ENCODE results near the gene CTF1.
"Not testable (repeated sequence)": the region's sequence is repeated elsewhere in the genome, so short reads cannot be mapped to it uniquely, and the experiment has no call there.

The CTF1 gene

GRCh38 chr16:30930160-30930571 lies 33.8 kb downstream of the CTF1 start:
- no peaks in the 10 kb centered on the region for H3K27me3 ChIP-seq (ENCODE audit: control insufficient read depth in 1 of 2, insufficient read depth in 2 of 2, low read length in 2 of 2)
- H3K4me1 ChIP-seq (ENCODE audit: control insufficient read depth in 1 of 2, insufficient read depth in 2 of 2, low read length in 2 of 2): peaks cover under 1 to 5% of the 10 kb centered on the region in 2 donors
- peaks cover 9 to 37% of the 10 kb centered on the region in 2 donors for H3K36me3 ChIP-seq (ENCODE audit: control insufficient read depth in 1 of 2, insufficient read depth in 2 of 2, low read length in 2 of 2)
- H3K9ac ChIP-seq (ENCODE audit: low read depth in 1 of 2, low read length in 2 of 2): no peak overlapping the region
- no peaks in the 10 kb centered on the region for H3K9me3 ChIP-seq (ENCODE audit: control insufficient read depth in 1 of 2, low read length in 2 of 2)
- H3K27ac ChIP-seq (ENCODE audit: low read depth, low read length): no peak overlapping the region
- no peak overlapping the region for H3K4me3 ChIP-seq (ENCODE audit: low read depth in 1 of 2, low read length in 2 of 2)

- Histone ChIP-seq H3K27ac (ENCODE audit: low read depth, low read length) (no peak overlapping the region), H3K9ac (ENCODE audit: low read depth in 1 of 2, low read length in 2 of 2) (no peak overlapping the region), H3K9me3 (ENCODE audit: control insufficient read depth in 1 of 2, low read length in 2 of 2) (no peaks in the 10 kb centered on the region), H3K27me3 (ENCODE audit: control insufficient read depth in 1 of 2, insufficient read depth in 2 of 2, low read length in 2 of 2) (no peaks in the 10 kb centered on the region), H3K4me1 (ENCODE audit: control insufficient read depth in 1 of 2, insufficient read depth in 2 of 2, low read length in 2 of 2) (peaks cover 0 to 9% of the 10 kb centered on the region in 2 donors), H3K4me3 (ENCODE audit: low read depth in 1 of 2, low read length in 2 of 2) (no peak overlapping the region), H3K36me3 (ENCODE audit: control insufficient read depth in 1 of 2, insufficient read depth in 2 of 2, low read length in 2 of 2) (peaks cover 9 to 47% of the 10 kb centered on the region in 2 donors)
These were observed 34.7 kb downstream of the CTF1 start for GRCh38 chr16:30931068-30931650.

GRCh38 chr16:30934827-30935557 lies 38.6 kb downstream of the CTF1 start:
- Histone ChIP-seq H3K9me3 (ENCODE audit: control insufficient read depth in 1 of 2, low read length in 2 of 2) (no peaks in the 10 kb centered on the region), H3K27ac (ENCODE audit: low read depth, low read length) (no peak overlapping the region), H3K4me3 (ENCODE audit: low read depth in 1 of 2, low read length in 2 of 2) (no peak overlapping the region), H3K36me3 (ENCODE audit: control insufficient read depth in 1 of 2, insufficient read depth in 2 of 2, low read length in 2 of 2) (peaks cover 8 to 43% of the 10 kb centered on the region in 2 donors), H3K27me3 (ENCODE audit: control insufficient read depth in 1 of 2, insufficient read depth in 2 of 2, low read length in 2 of 2) (no peaks in the 10 kb centered on the region), H3K9ac (ENCODE audit: low read depth in 1 of 2, low read length in 2 of 2) (no peak overlapping the region), H3K4me1 (ENCODE audit: control insufficient read depth in 1 of 2, insufficient read depth in 2 of 2, low read length in 2 of 2) (peaks cover 0 to 9% of the 10 kb centered on the region in 2 donors)

GRCh38 chr16:30937692-30938091 lies 41.3 kb downstream of the CTF1 start:
- no peak overlapping the region for H3K9ac ChIP-seq (ENCODE audit: low read depth in 1 of 2, low read length in 2 of 2)
- no peak overlapping the region for H3K27ac ChIP-seq (ENCODE audit: low read depth, low read length)

GRCh38 chr16:30939571-30939970 lies 43.2 kb downstream of the CTF1 start:
- peaks cover 5 to 30% of the 10 kb centered on the region in 2 donors for H3K36me3 ChIP-seq (ENCODE audit: control insufficient read depth in 1 of 2, insufficient read depth in 2 of 2, low read length in 2 of 2)
- peaks cover 11 to 25% of the 10 kb centered on the region in 2 donors for H3K4me1 ChIP-seq (ENCODE audit: control insufficient read depth in 1 of 2, insufficient read depth in 2 of 2, low read length in 2 of 2)

More at GRCh38 chr16:30937692-30938091, 41.3 kb downstream of the CTF1 start:
- H3K9me3 ChIP-seq (ENCODE audit: control insufficient read depth in 1 of 2, low read length in 2 of 2): no peaks in the 10 kb centered on the region
- peaks cover 8 to 21% of the 10 kb centered on the region in 2 donors for H3K4me1 ChIP-seq (ENCODE audit: control insufficient read depth in 1 of 2, insufficient read depth in 2 of 2, low read length in 2 of 2)
- H3K4me3 ChIP-seq (ENCODE audit: low read depth in 1 of 2, low read length in 2 of 2): no peak overlapping the region
- no peaks in the 10 kb centered on the region for H3K27me3 ChIP-seq (ENCODE audit: control insufficient read depth in 1 of 2, insufficient read depth in 2 of 2, low read length in 2 of 2)
- H3K36me3 ChIP-seq (ENCODE audit: control insufficient read depth in 1 of 2, insufficient read depth in 2 of 2, low read length in 2 of 2): peaks cover 3 to 21% of the 10 kb centered on the region in 2 donors

GRCh38 chr16:30941600-30942425 lies 45.4 kb downstream of the CTF1 start:
- no peaks in the 10 kb centered on the region for H3K9me3 ChIP-seq (ENCODE audit: control insufficient read depth in 1 of 2, low read length in 2 of 2)
- peak overlapping the region in 1 of 2 donors; percentile 66 for H3K9ac ChIP-seq (ENCODE audit: low read depth in 1 of 2, low read length in 2 of 2)
- peaks cover 5 to 22% of the 10 kb centered on the region in 2 donors for H3K36me3 ChIP-seq (ENCODE audit: control insufficient read depth in 1 of 2, insufficient read depth in 2 of 2, low read length in 2 of 2)
- H3K27ac ChIP-seq (ENCODE audit: low read depth, low read length): no peak overlapping the region
- peak overlapping the region; percentile 32 to 44 for H3K4me3 ChIP-seq (ENCODE audit: low read depth in 1 of 2, low read length in 2 of 2)
- no peaks in the 10 kb centered on the region for H3K27me3 ChIP-seq (ENCODE audit: control insufficient read depth in 1 of 2, insufficient read depth in 2 of 2, low read length in 2 of 2)
- H3K4me1 ChIP-seq (ENCODE audit: control insufficient read depth in 1 of 2, insufficient read depth in 2 of 2, low read length in 2 of 2): peaks cover 11 to 16% of the 10 kb centered on the region in 2 donors

More at GRCh38 chr16:30939571-30939970, 43.2 kb downstream of the CTF1 start:
- not testable (repeated sequence) for H3K9me3 ChIP-seq (ENCODE audit: control insufficient read depth in 1 of 2, low read length in 2 of 2); H3K9ac ChIP-seq (ENCODE audit: low read depth in 1 of 2, low read length in 2 of 2); H3K27me3 ChIP-seq (ENCODE audit: control insufficient read depth in 1 of 2, insufficient read depth in 2 of 2, low read length in 2 of 2); H3K27ac ChIP-seq (ENCODE audit: low read depth, low read length); H3K4me3 ChIP-seq (ENCODE audit: low read depth in 1 of 2, low read length in 2 of 2)

GRCh38 chr16:30942426-30942806 lies 46.0 kb downstream of the CTF1 start:
- Histone ChIP-seq H3K27ac (ENCODE audit: low read depth, low read length) (no peak overlapping the region), H3K36me3 (ENCODE audit: control insufficient read depth in 1 of 2, insufficient read depth in 2 of 2, low read length in 2 of 2) (peaks cover 4 to 21% of the 10 kb centered on the region in 2 donors), H3K9ac (ENCODE audit: low read depth in 1 of 2, low read length in 2 of 2) (peak overlapping the region in 1 of 2 donors; percentile 28), H3K9me3 (ENCODE audit: control insufficient read depth in 1 of 2, low read length in 2 of 2) (no peaks in the 10 kb centered on the region), H3K27me3 (ENCODE audit: control insufficient read depth in 1 of 2, insufficient read depth in 2 of 2, low read length in 2 of 2) (no peaks in the 10 kb centered on the region), H3K4me3 (ENCODE audit: low read depth in 1 of 2, low read length in 2 of 2) (peak overlapping the region; percentile 32 to 44), H3K4me1 (ENCODE audit: control insufficient read depth in 1 of 2, insufficient read depth in 2 of 2, low read length in 2 of 2) (peaks cover 11 to 16% of the 10 kb centered on the region in 2 donors)

GRCh38 chr16:30944352-30944751 lies 47.9 kb downstream of the CTF1 start:
- Histone ChIP-seq H3K36me3 (ENCODE audit: control insufficient read depth in 1 of 2, insufficient read depth in 2 of 2, low read length in 2 of 2) (peaks cover 2 to 21% of the 10 kb centered on the region in 2 donors), H3K27me3 (ENCODE audit: control insufficient read depth in 1 of 2, insufficient read depth in 2 of 2, low read length in 2 of 2) (no peaks in the 10 kb centered on the region), H3K9me3 (ENCODE audit: control insufficient read depth in 1 of 2, low read length in 2 of 2) (no peaks in the 10 kb centered on the region), H3K9ac (ENCODE audit: low read depth in 1 of 2, low read length in 2 of 2) (no peak overlapping the region), H3K27ac (ENCODE audit: low read depth, low read length) (no peak overlapping the region), H3K4me1 (ENCODE audit: control insufficient read depth in 1 of 2, insufficient read depth in 2 of 2, low read length in 2 of 2) (peaks cover 11 to 19% of the 10 kb centered on the region in 2 donors), H3K4me3 (ENCODE audit: low read depth in 1 of 2, low read length in 2 of 2) (no peak overlapping the region)

- no peaks in the 10 kb centered on the region for H3K9me3 ChIP-seq (ENCODE audit: control insufficient read depth in 1 of 2, low read length in 2 of 2)
- peaks cover 32 to 35% of the 10 kb centered on the region in 2 donors for H3K4me1 ChIP-seq (ENCODE audit: control insufficient read depth in 1 of 2, insufficient read depth in 2 of 2, low read length in 2 of 2)
- H3K9ac ChIP-seq (ENCODE audit: low read depth in 1 of 2, low read length in 2 of 2): no peak overlapping the region
- H3K27me3 ChIP-seq (ENCODE audit: control insufficient read depth in 1 of 2, insufficient read depth in 2 of 2, low read length in 2 of 2): no peaks in the 10 kb centered on the region
- no peak overlapping the region for H3K4me3 ChIP-seq (ENCODE audit: low read depth in 1 of 2, low read length in 2 of 2)
- H3K27ac ChIP-seq (ENCODE audit: low read depth, low read length): no peak overlapping the region
- peaks cover 2 to 21% of the 10 kb centered on the region in 2 donors for H3K36me3 ChIP-seq (ENCODE audit: control insufficient read depth in 1 of 2, insufficient read depth in 2 of 2, low read length in 2 of 2)
These were observed 50.5 kb downstream of the CTF1 start for GRCh38 chr16:30946671-30947540.
